OCI-LY1 (cell line): Measurements from ENCODE around the gene AVP.
A peak's percentile ranks its signal among the peaks of the same experiment; 100 is the strongest.
"Not testable (repeated sequence)": the region's sequence is repeated elsewhere in the genome, so short reads cannot be mapped to it uniquely, and the experiment has no call there.

Source experiments
- CTCF ChIP-seq: fragments of 200-600 bp; sonication (generic), shearing (Covaris generic); IDR thresholded peaks from 2 replicates; pipeline ENCODE4 v1.5.1; 2017; ENCODE audit warnings: mild to moderate bottlenecking, antibody characterized with exemption, low read length, moderate library complexity, mixed read lengths
- EZH2 ChIP-seq: fragments of 200-600 bp; sonication (generic), shearing (Covaris generic); IDR thresholded peaks from 2 replicates; pipeline ENCODE4 v1.8.0; 2017; ENCODE audit warnings: borderline replicate concordance, mixed run types, mild to moderate bottlenecking, antibody characterized with exemption, low read length, moderate library complexity, mixed read lengths

- TF ChIP-seq CTCF, result peak; percentile 65
- not testable (repeated sequence) for TF ChIP-seq EZH2
These were observed 33.4 kb upstream of the AVP start for GRCh38 chr20:3117839-3118379.
